GM23338 (cell line): ENCODE results near the gene SERBP1. TPM values are rescaled to one million over a fixed set of nuclear protein-coding genes. Genes with fewer than 3 reads are reported as not detected.

Experiments
- ATAC-seq: fragments of 200-7000 bp; cut with Tn5 transposase; 3 replicates; pipeline ENCODE4 v1.9.1; 2020
- DNase-seq: peaks from one replicate; pipeline ENCODE4 v3.0.0-alpha.2; 2015; ENCODE audit warnings: low spot score
- H2AFZ ChIP-seq: fragments of 200-600 bp; sonication (generic); 2 replicates; pipeline ENCODE4 v1.8.0; 2016; ENCODE audit warnings: antibody characterized with exemption, mild to moderate bottlenecking, moderate library complexity
- H3F3A ChIP-seq: fragments of 200-600 bp; sonication (generic); replicated peaks from 2 replicates; pipeline ENCODE4 v1.8.0; 2017; ENCODE audit warnings: antibody characterized with exemption, mixed run types, low read depth
- H3K27ac ChIP-seq: fragments of 200-600 bp; sonication (generic); 2 replicates; pipeline ENCODE4 v1.6.1; 2016; ENCODE audit warnings: low read depth
- H3K27me3 ChIP-seq: fragments of 200-600 bp; sonication (generic); 2 replicates; pipeline ENCODE4 v1.8.0; 2016; ENCODE audit warnings: mild to moderate bottlenecking, mixed run types, moderate library complexity; ENCODE audit not compliant: insufficient read depth
- H3K36me3 ChIP-seq: fragments of 200-600 bp; sonication (generic); 2 replicates; pipeline ENCODE4 v1.8.0; 2016; ENCODE audit warnings: mild to moderate bottlenecking; ENCODE audit not compliant: insufficient read depth
- H3K4me1 ChIP-seq: fragments of 200-600 bp; sonication (generic); 2 replicates; pipeline ENCODE4 v1.8.0; 2016; ENCODE audit warnings: mild to moderate bottlenecking, moderate library complexity; ENCODE audit not compliant: insufficient read depth
- H3K4me2 ChIP-seq: fragments of 200-600 bp; sonication (generic); 2 replicates; pipeline ENCODE4 v1.7.1; 2017; ENCODE audit warnings: mixed run types
- H3K4me3 ChIP-seq: fragments of 200-600 bp; sonication (generic); 2 replicates; pipeline ENCODE4 v1.6.1; 2016; ENCODE audit warnings: mixed run types
- H3K79me2 ChIP-seq: fragments of 200-600 bp; sonication (generic); replicated peaks from 2 replicates; pipeline ENCODE4 v1.8.0; 2017; ENCODE audit warnings: mild to moderate bottlenecking; ENCODE audit not compliant: insufficient read depth
- H3K9me2 ChIP-seq: fragments of 200-600 bp; sonication (generic); 2 replicates; pipeline ENCODE4 v1.8.0; 2017; ENCODE audit not compliant: insufficient read depth
- H4K20me1 ChIP-seq: fragments of 200-600 bp; sonication (generic); replicated peaks from 2 replicates; pipeline ENCODE4 v1.8.0; 2017; ENCODE audit warnings: mild to moderate bottlenecking; ENCODE audit not compliant: insufficient read depth
- H3K27ac Mint-ChIP-seq: 2 replicates; pipeline ENCODE4 v1.8.0; 2020; ENCODE audit warnings: inconsistent platforms, mild to moderate bottlenecking, moderate library complexity, mixed read lengths
- H3K27me3 Mint-ChIP-seq: 3 replicates; pipeline ENCODE4 v1.8.0; 2022; ENCODE audit warnings: low read depth, mild to moderate bottlenecking, moderate library complexity, mixed read lengths, inconsistent platforms; ENCODE audit not compliant: insufficient read depth, poor library complexity
- H3K36me3 Mint-ChIP-seq: 3 replicates; pipeline ENCODE4 v1.8.0; 2021; ENCODE audit warnings: low read depth, mild to moderate bottlenecking, inconsistent platforms, moderate library complexity, mixed read lengths
- H3K4me1 Mint-ChIP-seq: 3 replicates; pipeline ENCODE4 v1.8.0; 2020; ENCODE audit warnings: mild to moderate bottlenecking, inconsistent platforms, mixed read lengths
- H3K4me3 Mint-ChIP-seq: 3 replicates; pipeline ENCODE4 v1.8.0; 2021; ENCODE audit warnings: moderate library complexity, mild to moderate bottlenecking, inconsistent platforms, mixed read lengths
- H3K9me3 Mint-ChIP-seq: 3 replicates; pipeline ENCODE4 v1.8.0; 2020; ENCODE audit warnings: moderate library complexity, mild to moderate bottlenecking, inconsistent platforms, mixed read lengths
- EZH2phosphoT487 ChIP-seq: fragments of 200-600 bp; sonication (generic); IDR thresholded peaks from one replicate; pipeline ENCODE4 v1.8.1; 2018; ENCODE audit warnings: antibody characterized with exemption; ENCODE audit not compliant: unreplicated experiment
- JUNB ChIP-seq: IDR thresholded peaks from one replicate; pipeline ENCODE4 v1.6.1; 2016; ENCODE audit warnings: antibody characterized with exemption; ENCODE audit not compliant: unreplicated experiment
- NANOG ChIP-seq: IDR thresholded peaks from 2 replicates; pipeline ENCODE4 v1.6.1; 2016; ENCODE audit warnings: antibody characterized with exemption, borderline replicate concordance
- STAT1 ChIP-seq: IDR thresholded peaks from one replicate; pipeline ENCODE4 v1.6.1; 2016; ENCODE audit warnings: antibody characterized with exemption; ENCODE audit not compliant: unreplicated experiment
- ZNF331 ChIP-seq: fragments of 250-450 bp; sonication (Bioruptor Pico); IDR thresholded peaks from 2 replicates; pipeline ENCODE4 v1.5.0; 2020; ENCODE audit warnings: low read depth, mild to moderate bottlenecking, moderate library complexity
- polyA plus RNA-seq: library from polyadenylated mRNA; unstranded; fragments of >200 nt; fragmentation: Nextera tagmentation; extraction: Ambion mirVana; gene quantifications from 2 replicates; pipeline ENCODE4 v1.2.1, GENCODE V29; 2016
- total RNA-seq: library from RNA; depleted of rRNA; stranded (reverse); fragments of >200 nt; shearing (Covaris generic); gene quantifications from 2 replicates; pipeline ENCODE4 v1.2.3, GENCODE V29; 2014
- TF ChIP-seq, protein P1 (sequence below): IDR thresholded peaks from one replicate; pipeline ENCODE4 v1.6.1; 2018; ENCODE audit warnings: antibody characterized with exemption; ENCODE audit not compliant: unreplicated experiment
- TF ChIP-seq, protein P2 (sequence below): fragments of 250-450 bp; sonication (Bioruptor Pico); IDR thresholded peaks from 2 replicates; pipeline ENCODE4 v1.5.0; 2020; ENCODE audit warnings: mild to moderate bottlenecking, moderate library complexity
- TF ChIP-seq, protein P3 (sequence below): IDR thresholded peaks from 2 replicates; pipeline ENCODE4 v1.6.1; 2016; ENCODE audit warnings: antibody characterized with exemption
- TF ChIP-seq, protein P4 (sequence below), 2 experiments: fragments of 200-600 bp in 1 of 2; sonication (generic) in 1 of 2; conservative IDR thresholded peaks; 2 replicates each; pipeline versions ENCODE4 v1.5.1 to v1.6.1; 2016 to 2017; ENCODE audit warnings: antibody characterized with exemption in 2 of 2, low read depth in 2 of 2, mild to moderate bottlenecking in 2 of 2, moderate library complexity in 1 of 2

SERBP1 gene
- total and polyA plus RNA-seq, 2 experiments from 2014 or later = 559 to 674 TPM

DNA sequence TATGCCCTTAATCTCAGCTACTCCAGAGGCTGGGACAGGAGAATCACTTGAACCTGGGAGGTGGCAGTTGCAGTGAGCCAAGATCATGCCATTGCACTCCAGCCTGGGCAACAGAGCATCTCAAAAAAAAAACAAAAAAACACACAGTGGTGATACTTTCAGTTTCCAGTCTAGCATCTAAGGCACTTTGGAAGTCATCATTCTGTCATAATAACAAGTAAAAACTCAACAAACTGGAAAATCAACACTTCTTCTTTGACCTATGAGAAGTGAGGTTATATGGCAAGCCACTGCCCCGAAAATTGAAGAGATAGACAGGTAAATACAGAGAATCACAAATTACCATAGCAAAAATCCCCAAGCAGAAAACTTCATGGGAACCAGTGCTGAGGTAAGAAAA, 70.6 kb downstream of the SERBP1 start:
- no peaks in the 10 kb centered on the region for H3K9me2 ChIP-seq
- H3K27ac Mint-ChIP-seq = no peak overlapping the region
- H3K4me2 ChIP-seq = no peak overlapping the region
- H3K4me1 ChIP-seq = no peaks in the 10 kb centered on the region
- no peak overlapping the region for H2AFZ ChIP-seq
- H3K36me3 ChIP-seq = no peaks in the 10 kb centered on the region
- H3K4me3 Mint-ChIP-seq = no peak overlapping the region
- no peak overlapping the region for H3K27ac ChIP-seq
- no peaks in the 10 kb centered on the region for H3K4me1 Mint-ChIP-seq
- no peak overlapping the region for H3K4me3 ChIP-seq
- no peaks in the 10 kb centered on the region for H3F3A ChIP-seq
- no peaks in the 10 kb centered on the region for H3K27me3 ChIP-seq
- DNase-seq (no peak), ATAC-seq (no peak)
- H3K36me3 Mint-ChIP-seq = no peaks in the 10 kb centered on the region
- no peaks in the 10 kb centered on the region for H4K20me1 ChIP-seq
- H3K79me2 ChIP-seq = no peaks in the 10 kb centered on the region
- H3K9me3 Mint-ChIP-seq = no peaks in the 10 kb centered on the region
- TF ChIP-seq, protein P1, sequence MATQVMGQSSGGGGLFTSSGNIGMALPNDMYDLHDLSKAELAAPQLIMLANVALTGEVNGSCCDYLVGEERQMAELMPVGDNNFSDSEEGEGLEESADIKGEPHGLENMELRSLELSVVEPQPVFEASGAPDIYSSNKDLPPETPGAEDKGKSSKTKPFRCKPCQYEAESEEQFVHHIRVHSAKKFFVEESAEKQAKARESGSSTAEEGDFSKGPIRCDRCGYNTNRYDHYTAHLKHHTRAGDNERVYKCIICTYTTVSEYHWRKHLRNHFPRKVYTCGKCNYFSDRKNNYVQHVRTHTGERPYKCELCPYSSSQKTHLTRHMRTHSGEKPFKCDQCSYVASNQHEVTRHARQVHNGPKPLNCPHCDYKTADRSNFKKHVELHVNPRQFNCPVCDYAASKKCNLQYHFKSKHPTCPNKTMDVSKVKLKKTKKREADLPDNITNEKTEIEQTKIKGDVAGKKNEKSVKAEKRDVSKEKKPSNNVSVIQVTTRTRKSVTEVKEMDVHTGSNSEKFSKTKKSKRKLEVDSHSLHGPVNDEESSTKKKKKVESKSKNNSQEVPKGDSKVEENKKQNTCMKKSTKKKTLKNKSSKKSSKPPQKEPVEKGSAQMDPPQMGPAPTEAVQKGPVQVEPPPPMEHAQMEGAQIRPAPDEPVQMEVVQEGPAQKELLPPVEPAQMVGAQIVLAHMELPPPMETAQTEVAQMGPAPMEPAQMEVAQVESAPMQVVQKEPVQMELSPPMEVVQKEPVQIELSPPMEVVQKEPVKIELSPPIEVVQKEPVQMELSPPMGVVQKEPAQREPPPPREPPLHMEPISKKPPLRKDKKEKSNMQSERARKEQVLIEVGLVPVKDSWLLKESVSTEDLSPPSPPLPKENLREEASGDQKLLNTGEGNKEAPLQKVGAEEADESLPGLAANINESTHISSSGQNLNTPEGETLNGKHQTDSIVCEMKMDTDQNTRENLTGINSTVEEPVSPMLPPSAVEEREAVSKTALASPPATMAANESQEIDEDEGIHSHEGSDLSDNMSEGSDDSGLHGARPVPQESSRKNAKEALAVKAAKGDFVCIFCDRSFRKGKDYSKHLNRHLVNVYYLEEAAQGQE = no peak
- TF ChIP-seq ZNF331 (CRISPR knock-in tag) (no peak), NANOG (no peak), JUNB (no peak), EZH2phosphoT487 (no peak), STAT1 (no peak)
- TF ChIP-seq, protein P2, sequence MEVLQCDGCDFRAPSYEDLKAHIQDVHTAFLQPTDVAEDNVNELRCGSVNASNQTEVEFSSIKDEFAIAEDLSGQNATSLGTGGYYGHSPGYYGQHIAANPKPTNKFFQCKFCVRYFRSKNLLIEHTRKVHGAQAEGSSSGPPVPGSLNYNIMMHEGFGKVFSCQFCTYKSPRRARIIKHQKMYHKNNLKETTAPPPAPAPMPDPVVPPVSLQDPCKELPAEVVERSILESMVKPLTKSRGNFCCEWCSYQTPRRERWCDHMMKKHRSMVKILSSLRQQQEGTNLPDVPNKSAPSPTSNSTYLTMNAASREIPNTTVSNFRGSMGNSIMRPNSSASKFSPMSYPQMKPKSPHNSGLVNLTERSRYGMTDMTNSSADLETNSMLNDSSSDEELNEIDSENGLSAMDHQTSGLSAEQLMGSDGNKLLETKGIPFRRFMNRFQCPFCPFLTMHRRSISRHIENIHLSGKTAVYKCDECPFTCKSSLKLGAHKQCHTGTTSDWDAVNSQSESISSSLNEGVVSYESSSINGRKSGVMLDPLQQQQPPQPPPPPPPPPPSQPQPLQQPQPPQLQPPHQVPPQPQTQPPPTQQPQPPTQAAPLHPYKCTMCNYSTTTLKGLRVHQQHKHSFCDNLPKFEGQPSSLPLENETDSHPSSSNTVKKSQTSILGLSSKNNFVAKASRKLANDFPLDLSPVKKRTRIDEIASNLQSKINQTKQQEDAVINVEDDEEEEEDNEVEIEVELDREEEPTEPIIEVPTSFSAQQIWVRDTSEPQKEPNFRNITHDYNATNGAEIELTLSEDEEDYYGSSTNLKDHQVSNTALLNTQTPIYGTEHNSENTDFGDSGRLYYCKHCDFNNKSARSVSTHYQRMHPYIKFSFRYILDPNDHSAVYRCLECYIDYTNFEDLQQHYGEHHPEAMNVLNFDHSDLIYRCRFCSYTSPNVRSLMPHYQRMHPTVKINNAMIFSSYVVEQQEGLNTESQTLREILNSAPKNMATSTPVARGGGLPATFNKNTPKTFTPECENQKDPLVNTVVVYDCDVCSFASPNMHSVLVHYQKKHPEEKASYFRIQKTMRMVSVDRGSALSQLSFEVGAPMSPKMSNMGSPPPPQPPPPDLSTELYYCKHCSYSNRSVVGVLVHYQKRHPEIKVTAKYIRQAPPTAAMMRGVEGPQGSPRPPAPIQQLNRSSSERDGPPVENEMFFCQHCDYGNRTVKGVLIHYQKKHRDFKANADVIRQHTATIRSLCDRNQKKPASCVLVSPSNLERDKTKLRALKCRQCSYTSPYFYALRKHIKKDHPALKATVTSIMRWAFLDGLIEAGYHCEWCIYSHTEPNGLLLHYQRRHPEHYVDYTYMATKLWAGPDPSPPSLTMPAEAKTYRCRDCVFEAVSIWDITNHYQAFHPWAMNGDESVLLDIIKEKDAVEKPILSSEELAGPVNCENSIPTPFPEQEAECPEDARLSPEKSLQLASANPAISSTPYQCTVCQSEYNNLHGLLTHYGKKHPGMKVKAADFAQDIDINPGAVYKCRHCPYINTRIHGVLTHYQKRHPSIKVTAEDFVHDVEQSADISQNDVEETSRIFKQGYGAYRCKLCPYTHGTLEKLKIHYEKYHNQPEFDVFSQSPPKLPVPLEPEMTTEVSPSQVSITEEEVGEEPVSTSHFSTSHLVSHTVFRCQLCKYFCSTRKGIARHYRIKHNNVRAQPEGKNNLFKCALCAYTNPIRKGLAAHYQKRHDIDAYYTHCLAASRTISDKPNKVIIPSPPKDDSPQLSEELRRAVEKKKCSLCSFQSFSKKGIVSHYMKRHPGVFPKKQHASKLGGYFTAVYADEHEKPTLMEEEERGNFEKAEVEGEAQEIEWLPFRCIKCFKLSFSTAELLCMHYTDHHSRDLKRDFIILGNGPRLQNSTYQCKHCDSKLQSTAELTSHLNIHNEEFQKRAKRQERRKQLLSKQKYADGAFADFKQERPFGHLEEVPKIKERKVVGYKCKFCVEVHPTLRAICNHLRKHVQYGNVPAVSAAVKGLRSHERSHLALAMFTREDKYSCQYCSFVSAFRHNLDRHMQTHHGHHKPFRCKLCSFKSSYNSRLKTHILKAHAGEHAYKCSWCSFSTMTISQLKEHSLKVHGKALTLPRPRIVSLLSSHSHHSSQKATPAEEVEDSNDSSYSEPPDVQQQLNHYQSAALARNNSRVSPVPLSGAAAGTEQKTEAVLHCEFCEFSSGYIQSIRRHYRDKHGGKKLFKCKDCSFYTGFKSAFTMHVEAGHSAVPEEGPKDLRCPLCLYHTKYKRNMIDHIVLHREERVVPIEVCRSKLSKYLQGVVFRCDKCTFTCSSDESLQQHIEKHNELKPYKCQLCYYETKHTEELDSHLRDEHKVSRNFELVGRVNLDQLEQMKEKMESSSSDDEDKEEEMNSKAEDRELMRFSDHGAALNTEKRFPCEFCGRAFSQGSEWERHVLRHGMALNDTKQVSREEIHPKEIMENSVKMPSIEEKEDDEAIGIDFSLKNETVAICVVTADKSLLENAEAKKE (CRISPR knock-in tag) = no peak
- TF ChIP-seq, protein P3, sequence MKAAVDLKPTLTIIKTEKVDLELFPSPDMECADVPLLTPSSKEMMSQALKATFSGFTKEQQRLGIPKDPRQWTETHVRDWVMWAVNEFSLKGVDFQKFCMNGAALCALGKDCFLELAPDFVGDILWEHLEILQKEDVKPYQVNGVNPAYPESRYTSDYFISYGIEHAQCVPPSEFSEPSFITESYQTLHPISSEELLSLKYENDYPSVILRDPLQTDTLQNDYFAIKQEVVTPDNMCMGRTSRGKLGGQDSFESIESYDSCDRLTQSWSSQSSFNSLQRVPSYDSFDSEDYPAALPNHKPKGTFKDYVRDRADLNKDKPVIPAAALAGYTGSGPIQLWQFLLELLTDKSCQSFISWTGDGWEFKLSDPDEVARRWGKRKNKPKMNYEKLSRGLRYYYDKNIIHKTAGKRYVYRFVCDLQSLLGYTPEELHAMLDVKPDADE = no peak
- TF ChIP-seq, protein P4, sequence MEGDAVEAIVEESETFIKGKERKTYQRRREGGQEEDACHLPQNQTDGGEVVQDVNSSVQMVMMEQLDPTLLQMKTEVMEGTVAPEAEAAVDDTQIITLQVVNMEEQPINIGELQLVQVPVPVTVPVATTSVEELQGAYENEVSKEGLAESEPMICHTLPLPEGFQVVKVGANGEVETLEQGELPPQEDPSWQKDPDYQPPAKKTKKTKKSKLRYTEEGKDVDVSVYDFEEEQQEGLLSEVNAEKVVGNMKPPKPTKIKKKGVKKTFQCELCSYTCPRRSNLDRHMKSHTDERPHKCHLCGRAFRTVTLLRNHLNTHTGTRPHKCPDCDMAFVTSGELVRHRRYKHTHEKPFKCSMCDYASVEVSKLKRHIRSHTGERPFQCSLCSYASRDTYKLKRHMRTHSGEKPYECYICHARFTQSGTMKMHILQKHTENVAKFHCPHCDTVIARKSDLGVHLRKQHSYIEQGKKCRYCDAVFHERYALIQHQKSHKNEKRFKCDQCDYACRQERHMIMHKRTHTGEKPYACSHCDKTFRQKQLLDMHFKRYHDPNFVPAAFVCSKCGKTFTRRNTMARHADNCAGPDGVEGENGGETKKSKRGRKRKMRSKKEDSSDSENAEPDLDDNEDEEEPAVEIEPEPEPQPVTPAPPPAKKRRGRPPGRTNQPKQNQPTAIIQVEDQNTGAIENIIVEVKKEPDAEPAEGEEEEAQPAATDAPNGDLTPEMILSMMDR (conservative IDR thresholded peaks at IDR 0.05; ENCODE audit: low read depth in 2 of 2) = no peak
- H3K27me3 Mint-ChIP-seq = no peaks in the 10 kb centered on the region
